H1 (cell line): ENCODE data around the gene CEL. TPM values are rescaled to one million over a fixed set of nuclear protein-coding genes. Genes with fewer than 3 reads are reported as not detected.

Experiments
- CTCF ChIA-PET: fragments of 300-600 bp; sonication (Branson Sonifier 250); formaldehyde crosslinking; loops from one replicate; lab custom pipeline; 2021; ENCODE audit not compliant: partially characterized antibody; lab: Charles Lee
- POLR2A ChIA-PET: fragments of 300-600 bp; sonication (Branson Sonifier 250); formaldehyde crosslinking; loops from one replicate; lab custom pipeline; 2021; ENCODE audit warnings: inconsistent platforms; ENCODE audit not compliant: partially characterized antibody; lab: Charles Lee
- DNase-seq, 2 experiments: peaks; one replicate each; pipeline versions ENCODE4 v3.0.0 to v3.0.0-alpha.2; 2010 to 2022; ENCODE audit warnings: low spot score in 2 of 2, low read depth in 1 of 2, mixed read lengths in 1 of 2
- FAIRE-seq: peaks from 2 replicates; lab custom pipeline; 2011; peaks lifted over from hg19 to GRCh38; lab: Jason Lieb, UNC
- H2AFZ ChIP-seq: 2 replicates; pipeline ENCODE4 v1.8.1; 2012; ENCODE audit warnings: low read length, inconsistent platforms
- H2AK5ac ChIP-seq: 2 replicates; pipeline ENCODE4 v1.6.1; 2013; ENCODE audit warnings: low read depth, low read length
- H2BK120ac ChIP-seq: replicated peaks from 2 replicates; pipeline ENCODE3; 2013; ENCODE audit warnings: low read depth, low read length, inconsistent platforms
- H2BK12ac ChIP-seq: 2 replicates; pipeline ENCODE4 v1.6.1; 2013; ENCODE audit warnings: low read depth, low read length
- H2BK15ac ChIP-seq: 2 replicates; pipeline ENCODE4 v1.6.1; 2013; ENCODE audit warnings: low read length
- H2BK20ac ChIP-seq: 2 replicates; pipeline ENCODE4 v1.6.1; 2013; ENCODE audit warnings: low read length
- H2BK5ac ChIP-seq: 2 replicates; pipeline ENCODE4 v1.6.1; 2013; ENCODE audit warnings: low read depth, low read length
- H3K14ac ChIP-seq: 2 replicates; pipeline ENCODE4 v1.6.1; 2013; ENCODE audit warnings: inconsistent platforms; ENCODE audit not compliant: insufficient read length
- H3K18ac ChIP-seq: 2 replicates; pipeline ENCODE4 v1.6.1; 2013; ENCODE audit warnings: low read length; ENCODE audit errors: extremely low read depth
- H3K23ac ChIP-seq: 2 replicates; pipeline ENCODE4 v1.6.1; 2013; ENCODE audit warnings: inconsistent platforms; ENCODE audit not compliant: insufficient read length
- H3K23me2 ChIP-seq: 2 replicates; pipeline ENCODE4 v1.6.1; 2013; ENCODE audit warnings: low read depth, low read length
- H3K27ac ChIP-seq: 2 replicates; pipeline ENCODE4 v1.6.1; 2011; ENCODE audit warnings: low read depth, low read length, inconsistent platforms
- H3K27me3 ChIP-seq, 4 experiments: replicated peaks in 1 of 4; 1 replicate in 1 of 4; 2 replicates in 3 of 4; pipeline versions ENCODE4 v1.6.1 to v1.8.1; 2011 to 2013; ENCODE audit warnings: low read length in 3 of 4, mild to moderate bottlenecking in 3 of 4, inconsistent platforms in 2 of 4, mixed read lengths in 2 of 4, moderate library complexity in 1 of 4; ENCODE audit not compliant: control insufficient read depth in 3 of 4, insufficient read depth in 3 of 4; ENCODE audit errors: extremely low read depth in 1 of 4
- H3K36me3 ChIP-seq, 4 experiments: 2 replicates each; pipeline versions ENCODE4 v1.6.1 to v1.8.1; 2011 to 2013; ENCODE audit warnings: mild to moderate bottlenecking in 4 of 4, low read length in 3 of 4, moderate library complexity in 2 of 4, control low read depth in 1 of 4, inconsistent platforms in 1 of 4; ENCODE audit not compliant: insufficient read depth in 4 of 4, control insufficient read depth in 2 of 4
- H3K4ac ChIP-seq: replicated peaks from 2 replicates; pipeline ENCODE3; 2013; ENCODE audit warnings: low read length, low read depth, mixed read lengths, inconsistent platforms; ENCODE audit not compliant: insufficient read length
- H3K4me1 ChIP-seq, 4 experiments: replicated peaks in 1 of 4; 1 replicate in 1 of 4; 2 replicates in 3 of 4; pipeline versions ENCODE4 v1.6.1 to v1.8.1; 2011 to 2013; ENCODE audit warnings: low read length in 3 of 4, inconsistent platforms in 2 of 4, mixed read lengths in 1 of 4; ENCODE audit not compliant: insufficient read depth in 4 of 4, control insufficient read depth in 3 of 4
- H3K4me2 ChIP-seq, 2 experiments: 2 replicates each; pipeline versions ENCODE4 v1.6.1 to v1.8.1; 2011 to 2013; ENCODE audit warnings: low read depth in 2 of 2, low read length in 2 of 2, control low read depth in 1 of 2, inconsistent platforms in 1 of 2, mild to moderate bottlenecking in 1 of 2; ENCODE audit not compliant: insufficient read depth in 1 of 2
- H3K4me3 ChIP-seq, 4 experiments: fragments of 200-600, 300-600 bp in 1 of 4; sonication (generic), shearing (Covaris generic), sonication (Bioruptor Twin) in 1 of 4; 2 replicates each; pipeline versions ENCODE4 v1.5.1 to v1.8.1; 2011 to 2016; ENCODE audit warnings: low read length in 4 of 4, low read depth in 3 of 4, control low read depth in 2 of 4, inconsistent platforms in 2 of 4, mild to moderate bottlenecking in 2 of 4, mixed read lengths in 1 of 4, moderate library complexity in 1 of 4; ENCODE audit not compliant: insufficient read depth in 2 of 4; ENCODE audit errors: extremely low read depth in 1 of 4
- H3K56ac ChIP-seq: replicated peaks from 2 replicates; pipeline ENCODE3; 2013; ENCODE audit warnings: low read depth, mild to moderate bottlenecking, mixed read lengths, low read length, inconsistent platforms; ENCODE audit not compliant: insufficient read length
- H3K79me1 ChIP-seq: 2 replicates; pipeline ENCODE4 v1.6.1; 2013; ENCODE audit warnings: low read depth, low read length, control low read depth
- H3K79me2 ChIP-seq, 2 experiments: 2 replicates each; pipeline versions ENCODE4 v1.6.1 to v1.8.1; 2012 to 2013; ENCODE audit warnings: low read length in 2 of 2, mild to moderate bottlenecking in 2 of 2, inconsistent platforms in 1 of 2; ENCODE audit not compliant: insufficient read depth in 2 of 2, control insufficient read depth in 1 of 2
- H3K9ac ChIP-seq, 4 experiments: replicated peaks in 1 of 4; 1 replicate in 1 of 4; 2 replicates in 3 of 4; pipeline versions ENCODE4 v1.6.1 to v1.8.1; 2011 to 2013; ENCODE audit warnings: low read depth in 3 of 4, low read length in 3 of 4, control low read depth in 2 of 4, mild to moderate bottlenecking in 2 of 4, moderate library complexity in 2 of 4, inconsistent platforms in 1 of 4; ENCODE audit errors: extremely low read depth in 1 of 4
- H3K9me3 ChIP-seq, 2 experiments: 2 replicates each; pipeline versions ENCODE4 v1.6.1 to v1.8.1; 2012 to 2013; ENCODE audit warnings: mild to moderate bottlenecking in 2 of 2, moderate library complexity in 2 of 2, control low read depth in 1 of 2, inconsistent platforms in 1 of 2, low read depth in 1 of 2, low read length in 1 of 2, mixed read lengths in 1 of 2; ENCODE audit not compliant: insufficient read depth in 2 of 2
- H4K20me1 ChIP-seq, 2 experiments: replicated peaks in 1 of 2; 2 replicates each; pipeline versions ENCODE3 to v1.8.1; 2011 to 2013; ENCODE audit warnings: inconsistent platforms in 2 of 2, low read length in 2 of 2, mild to moderate bottlenecking in 1 of 2; ENCODE audit not compliant: insufficient read depth in 2 of 2, control insufficient read depth in 1 of 2
- H4K5ac ChIP-seq: 2 replicates; pipeline ENCODE4 v1.6.1; 2013; ENCODE audit warnings: low read length, low read depth, mixed read lengths, inconsistent platforms; ENCODE audit not compliant: insufficient read length
- H4K8ac ChIP-seq: 2 replicates; pipeline ENCODE4 v1.8.0; 2013; ENCODE audit warnings: mild to moderate bottlenecking, moderate library complexity, low read length, inconsistent platforms; ENCODE audit not compliant: insufficient read depth; ENCODE audit errors: extremely low read depth
- H4K91ac ChIP-seq: replicated peaks from 2 replicates; pipeline ENCODE3; 2013; ENCODE audit warnings: low read length, mixed read lengths, inconsistent platforms; ENCODE audit not compliant: insufficient read length
- WGBS, 2 experiments: shearing (Covaris generic) in 1 of 2; methylation state at CpG; one replicate each; pipeline versions ENCODE4 v1.1.6 to v1.1.7; 2013 to 2015; ENCODE audit warnings: low lambda C conversion rate in 2 of 2, mixed read lengths in 2 of 2, inconsistent platforms in 1 of 2, low coverage in 1 of 2, missing lambda C conversion rate in 1 of 2; ENCODE audit not compliant: insufficient replicate concordance in 2 of 2, insufficient coverage in 1 of 2, insufficient read length in 1 of 2; ENCODE audit errors: extremely low coverage in 1 of 2, missing lambda C conversion rate in 1 of 2; 5-methylcytosine and 5-hydroxymethylcytosine counted together
- polyA plus RNA-seq, 7 experiments: library from polyadenylated mRNA; depleted of rRNA in 3 of 7; stranded (reverse) in 5 of 7; unstranded in 2 of 7; fragments of >200 nt in 5 of 7; fragments of 200-250 nt in 2 of 7; gene quantifications; 1 replicate in 5 of 7; 2 replicates in 1 of 7; 4 replicates in 1 of 7; pipeline versions ENCODE4 v1.2.1 to v1.2.3, GENCODE V29; 2011 to 2013; ENCODE audit warnings: missing spikeins in 2 of 7, mixed read lengths in 2 of 7
- total RNA-seq: library from RNA; stranded (reverse); fragmentation: NEBNext Ultra II Directional; extraction: Animal tissue kit (Norgen Biotek cat#: 25700); gene quantifications from 2 replicates; pipeline ENCODE4 v1.2.1, GENCODE V29; 2021
- TF ChIP-seq, protein P1 (sequence below), 3 experiments: IDR thresholded peaks; 1 replicate in 2 of 3; 2 replicates in 1 of 3; pipeline versions ENCODE4 v1.5.1 to v1.6.1; 2011; ENCODE audit warnings: low read length in 3 of 3, mild to moderate bottlenecking in 3 of 3, inconsistent platforms in 2 of 3, low read depth in 1 of 3, moderate library complexity in 1 of 3; ENCODE audit not compliant: insufficient read depth in 1 of 3; ENCODE audit errors: control extremely low read depth in 1 of 3

Gene CEL
- total and polyA plus RNA-seq, 2 of the 8 experiments (the other 6 are each of a cell fraction or from before 2014, with no cell fraction given) = 1.8 to 3.4 TPM

DNA sequence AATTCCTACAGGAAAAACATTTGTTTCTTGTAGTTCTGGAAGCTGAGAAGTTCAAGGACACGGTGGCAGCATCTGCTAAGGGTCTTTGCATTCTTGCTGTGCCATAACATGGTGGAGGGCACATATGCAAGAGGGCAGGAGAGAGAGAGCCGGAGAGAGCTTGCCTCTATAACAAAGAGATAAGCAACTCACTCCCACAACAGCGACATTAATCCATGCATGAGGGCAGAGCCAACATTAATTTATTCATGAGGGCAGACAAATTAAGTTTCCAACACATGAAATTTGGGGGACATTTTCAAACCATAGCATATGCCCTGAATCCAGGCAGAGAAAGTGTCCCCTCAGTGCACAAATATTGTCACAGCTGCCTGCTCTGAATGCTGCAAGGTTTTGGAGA is 35.4 kb upstream of the CEL start:
- WGBS, 2 experiments = 77% methylated on average over 3 of the region's 3 CpGs; no CpG with 5 or more reads in 1 of the 2 experiments
- CTCF ChIA-PET = interaction anchor here (0.9 to 6.0 kb wide), 5 partner anchors 11 to 125 kb away, joined by 3 to 57 read pairs (median 4); no protein-coding TSS in a partner anchor
- no peak overlapping the region for H3K18ac ChIP-seq
- FAIRE-seq (no peak), DNase-seq (no peak)
- no peak overlapping the region for H2BK20ac ChIP-seq
- TF ChIP-seq, protein P1, sequence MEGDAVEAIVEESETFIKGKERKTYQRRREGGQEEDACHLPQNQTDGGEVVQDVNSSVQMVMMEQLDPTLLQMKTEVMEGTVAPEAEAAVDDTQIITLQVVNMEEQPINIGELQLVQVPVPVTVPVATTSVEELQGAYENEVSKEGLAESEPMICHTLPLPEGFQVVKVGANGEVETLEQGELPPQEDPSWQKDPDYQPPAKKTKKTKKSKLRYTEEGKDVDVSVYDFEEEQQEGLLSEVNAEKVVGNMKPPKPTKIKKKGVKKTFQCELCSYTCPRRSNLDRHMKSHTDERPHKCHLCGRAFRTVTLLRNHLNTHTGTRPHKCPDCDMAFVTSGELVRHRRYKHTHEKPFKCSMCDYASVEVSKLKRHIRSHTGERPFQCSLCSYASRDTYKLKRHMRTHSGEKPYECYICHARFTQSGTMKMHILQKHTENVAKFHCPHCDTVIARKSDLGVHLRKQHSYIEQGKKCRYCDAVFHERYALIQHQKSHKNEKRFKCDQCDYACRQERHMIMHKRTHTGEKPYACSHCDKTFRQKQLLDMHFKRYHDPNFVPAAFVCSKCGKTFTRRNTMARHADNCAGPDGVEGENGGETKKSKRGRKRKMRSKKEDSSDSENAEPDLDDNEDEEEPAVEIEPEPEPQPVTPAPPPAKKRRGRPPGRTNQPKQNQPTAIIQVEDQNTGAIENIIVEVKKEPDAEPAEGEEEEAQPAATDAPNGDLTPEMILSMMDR (IDR thresholded peaks at IDR 0.05; ENCODE audit: control extremely low read depth in 1 of 3, insufficient read depth in 1 of 3, low read depth in 1 of 3, low read length in 3 of 3) = no peak
- POLR2A ChIA-PET = no interaction called here
- no peak overlapping the region for H4K8ac ChIP-seq
- H3K56ac ChIP-seq = no peak overlapping the region
- H2AK5ac ChIP-seq = no peak overlapping the region
- no peak overlapping the region for H3K23ac ChIP-seq
- H3K23me2 ChIP-seq = peaks cover 4% of the 10 kb centered on the region; the same call in 1 of the 2 replicates
- no peak overlapping the region for H3K4ac ChIP-seq
- H3K9ac ChIP-seq = no peak overlapping the region
- no peak overlapping the region for H3K14ac ChIP-seq
- H3K36me3 ChIP-seq = no peaks in the 10 kb centered on the region
- H3K4me2 ChIP-seq = no peak overlapping the region
- no peak overlapping the region for H2BK5ac ChIP-seq
- peaks cover 2 to 8% of the 10 kb centered on the region in 2 experiments for H3K79me2 ChIP-seq
- no peak overlapping the region for H2BK12ac ChIP-seq
- no peak overlapping the region for H4K5ac ChIP-seq
- no peak overlapping the region for H2AFZ ChIP-seq
- H4K91ac ChIP-seq = no peak overlapping the region
- no peaks in the 10 kb centered on the region for H3K9me3 ChIP-seq
- H4K20me1 ChIP-seq = peaks cover 0 to under 1% of the 10 kb centered on the region in 2 experiments
- peaks cover 3% of the 10 kb centered on the region; the same call in 1 of the 2 replicates for H3K79me1 ChIP-seq
- H2BK15ac ChIP-seq = no peak overlapping the region
- peaks cover 0 to 3% (median 1%) of the 10 kb centered on the region in 4 experiments; a peak in 2 of 7 replicates for H3K4me1 ChIP-seq
- H3K4me3 ChIP-seq = no peak overlapping the region
- H3K27ac ChIP-seq = no peak overlapping the region
- H3K27me3 ChIP-seq = peaks cover 0 to 3% (median 0%) of the 10 kb centered on the region in 4 experiments; a peak in 3 of 7 replicates
- H2BK120ac ChIP-seq = no peak overlapping the region
